GM19238 (cell line): ENCODE results near the gene ZNF468.
"Not testable (repeated sequence)": the region's sequence is repeated elsewhere in the genome, so short reads cannot be mapped to it uniquely, and the experiment has no call there.

ENCODE experiments used
- DNase-seq: peaks from one replicate; pipeline ENCODE4 v3.0.0; 2011; ENCODE audit warnings: low spot score; ENCODE audit not compliant: insufficient read length

Gene ZNF468

GRCh38 chr19:52857378-52858191, at the start of gene ZNF468:
TSS of gene ZNF468 (minus strand) at chr19:52857619. CDS start at chr19:52854272, 3,347 bp downstream.
- peak; percentile 35 for DNase-seq

- DNase-seq, result not testable (repeated sequence)
Observed at GRCh38 chr19:52904052-52904780, 46.8 kb upstream of the ZNF468 start.

- DNase-seq, result no peak
Observed at GRCh38 chr19:52901842-52902241, 44.4 kb upstream of the ZNF468 start.

- not testable (repeated sequence) for DNase-seq
Observed at GRCh38 chr19:52898596-52898995, 41.2 kb upstream of the ZNF468 start.

GRCh38 chr19:52898101-52898500, 40.7 kb upstream of the ZNF468 start:
- DNase-seq, result no peak

GRCh38 chr19:52897138-52897935, 39.9 kb upstream of the ZNF468 start, which contains the start of gene ZNF320:
TSS of gene ZNF320 (minus strand) at chr19:52897635. CDS start at chr19:52890255, 7,380 bp downstream.
- peak; percentile 87 for DNase-seq

- peak; percentile 8 for DNase-seq
Observed at GRCh38 chr19:52896431-52897137, 39.2 kb upstream of the ZNF468 start.

GRCh38 chr19:52891336-52891735, 33.9 kb upstream of the ZNF468 start:
- DNase-seq, result no peak

- no peak for DNase-seq
Observed at GRCh38 chr19:52889931-52890330, 32.5 kb upstream of the ZNF468 start.

GRCh38 chr19:52889076-52889475, 31.7 kb upstream of the ZNF468 start:
- no peak for DNase-seq

GRCh38 chr19:52880895-52881389, 23.5 kb upstream of the ZNF468 start:
- DNase-seq, result no peak

- DNase-seq, result not testable (repeated sequence)
Observed at GRCh38 chr19:52872996-52873395, 15.6 kb upstream of the ZNF468 start.

- no peak for DNase-seq
Observed at GRCh38 chr19:52871466-52871865, 14.0 kb upstream of the ZNF468 start.

GRCh38 chr19:52868031-52868430, 10.6 kb upstream of the ZNF468 start:
- not testable (repeated sequence) for DNase-seq

GRCh38 chr19:52856540-52857377, 660 bp downstream of the ZNF468 start:
- not testable (repeated sequence) for DNase-seq

- not testable (repeated sequence) for DNase-seq
Observed at GRCh38 chr19:52847352-52847751, 10.1 kb downstream of the ZNF468 start.

GRCh38 chr19:52840825-52841465, 16.5 kb downstream of the ZNF468 start:
- not testable (repeated sequence) for DNase-seq

GRCh38 chr19:52834289-52834688, 23.1 kb downstream of the ZNF468 start:
- DNase-seq, result not testable (repeated sequence)

GRCh38 chr19:52833541-52833940, 23.9 kb downstream of the ZNF468 start:
- not testable (repeated sequence) for DNase-seq
